Neural crest cell (in vitro differentiated cells): ENCODE measurements around the gene PEG3. TPM values are rescaled to one million over a fixed set of nuclear protein-coding genes. Genes with fewer than 3 reads are reported as not detected.

Source experiments
- DNase-seq: peaks from one replicate; pipeline ENCODE4 v3.0.0; 2021; ENCODE audit warnings: low read depth, mixed read lengths, low spot score
- H3K27ac Mint-ChIP-seq: one replicate; pipeline ENCODE4 v1.8.0; 2021; ENCODE audit warnings: mild to moderate bottlenecking, mixed read lengths; ENCODE audit not compliant: unreplicated experiment
- H3K27me3 Mint-ChIP-seq: 2 replicates; pipeline ENCODE4 v1.8.0; 2021; ENCODE audit warnings: low read depth, mild to moderate bottlenecking, mixed read lengths
- H3K36me3 Mint-ChIP-seq: 2 replicates; pipeline ENCODE4 v1.8.0; 2021; ENCODE audit warnings: low read depth, mild to moderate bottlenecking, mixed read lengths
- H3K4me1 Mint-ChIP-seq: 2 replicates; pipeline ENCODE4 v1.8.0; 2021; ENCODE audit warnings: mixed read lengths
- H3K4me3 Mint-ChIP-seq: one replicate; pipeline ENCODE4 v1.8.0; 2021; ENCODE audit warnings: mild to moderate bottlenecking, mixed read lengths
- H3K9me3 Mint-ChIP-seq: 2 replicates; pipeline ENCODE4 v1.8.0; 2021; ENCODE audit warnings: mixed read lengths
- total RNA-seq: library from RNA; stranded (reverse); gene quantifications from 2 replicates; pipeline ENCODE4 v1.2.1, GENCODE V29; 2021
- TF ChIP-seq, protein P1 (sequence below): fragments of 200-600 bp; sonication (generic); conservative IDR thresholded peaks from 2 replicates; pipeline ENCODE4 v1.5.0; 2021; ENCODE audit warnings: antibody characterized with exemption, mild to moderate bottlenecking

The PEG3 gene
- total RNA-seq, 1 donor from 2014 or later = not detected

- H3K27me3 Mint-ChIP-seq = no peaks in the 10 kb centered on the region
- H3K36me3 Mint-ChIP-seq = peaks cover 10% of the 10 kb centered on the region
- DNase-seq = no peak
- H3K9me3 Mint-ChIP-seq = peaks cover 27% of the 10 kb centered on the region
- H3K4me3 Mint-ChIP-seq = no peak overlapping the region
- no peaks in the 10 kb centered on the region for H3K4me1 Mint-ChIP-seq
- TF ChIP-seq, protein P1, sequence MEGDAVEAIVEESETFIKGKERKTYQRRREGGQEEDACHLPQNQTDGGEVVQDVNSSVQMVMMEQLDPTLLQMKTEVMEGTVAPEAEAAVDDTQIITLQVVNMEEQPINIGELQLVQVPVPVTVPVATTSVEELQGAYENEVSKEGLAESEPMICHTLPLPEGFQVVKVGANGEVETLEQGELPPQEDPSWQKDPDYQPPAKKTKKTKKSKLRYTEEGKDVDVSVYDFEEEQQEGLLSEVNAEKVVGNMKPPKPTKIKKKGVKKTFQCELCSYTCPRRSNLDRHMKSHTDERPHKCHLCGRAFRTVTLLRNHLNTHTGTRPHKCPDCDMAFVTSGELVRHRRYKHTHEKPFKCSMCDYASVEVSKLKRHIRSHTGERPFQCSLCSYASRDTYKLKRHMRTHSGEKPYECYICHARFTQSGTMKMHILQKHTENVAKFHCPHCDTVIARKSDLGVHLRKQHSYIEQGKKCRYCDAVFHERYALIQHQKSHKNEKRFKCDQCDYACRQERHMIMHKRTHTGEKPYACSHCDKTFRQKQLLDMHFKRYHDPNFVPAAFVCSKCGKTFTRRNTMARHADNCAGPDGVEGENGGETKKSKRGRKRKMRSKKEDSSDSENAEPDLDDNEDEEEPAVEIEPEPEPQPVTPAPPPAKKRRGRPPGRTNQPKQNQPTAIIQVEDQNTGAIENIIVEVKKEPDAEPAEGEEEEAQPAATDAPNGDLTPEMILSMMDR = no peak
- no peak overlapping the region for H3K27ac Mint-ChIP-seq
Observed at GRCh38 chr19:56848166-56848565, 7.6 kb upstream of the PEG3 start.

- no peaks in the 10 kb centered on the region for H3K4me1 Mint-ChIP-seq
- H3K36me3 Mint-ChIP-seq = peaks cover 13% of the 10 kb centered on the region
- H3K27ac Mint-ChIP-seq = no peak overlapping the region
- no peaks in the 10 kb centered on the region for H3K27me3 Mint-ChIP-seq
- no peak overlapping the region for H3K4me3 Mint-ChIP-seq
- H3K9me3 Mint-ChIP-seq = peaks cover 11% of the 10 kb centered on the region
- no peak for DNase-seq
- TF ChIP-seq, protein P1 = no peak
Observed at GRCh38 chr19:56842412-56842811, 1.9 kb upstream of the PEG3 start.

DNA sequence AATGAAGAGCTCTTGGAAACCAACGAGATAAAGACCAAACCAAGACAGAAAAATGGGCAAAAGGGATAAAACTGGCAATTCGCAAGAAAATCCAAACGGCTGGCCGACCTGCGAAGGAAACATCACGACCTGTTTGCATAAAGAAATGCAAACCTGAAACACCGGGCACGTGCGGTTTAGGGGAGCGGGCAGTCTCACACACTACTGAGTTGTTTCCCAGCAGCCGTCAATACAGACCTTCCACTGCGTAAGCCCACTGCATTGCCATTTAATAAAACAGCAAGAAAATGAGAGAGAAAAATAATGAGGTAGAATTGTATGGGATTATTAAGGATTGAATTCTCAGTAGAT is 642 bp upstream of the PEG3 start:
- no peak for DNase-seq
- H3K9me3 Mint-ChIP-seq = peaks cover 5% of the 10 kb centered on the region
- H3K27ac Mint-ChIP-seq = no peak overlapping the region
- H3K27me3 Mint-ChIP-seq = no peaks in the 10 kb centered on the region
- TF ChIP-seq, protein P1 = no peak
- no peaks in the 10 kb centered on the region for H3K4me1 Mint-ChIP-seq
- no peak overlapping the region for H3K4me3 Mint-ChIP-seq
- peaks cover 7% of the 10 kb centered on the region for H3K36me3 Mint-ChIP-seq

GRCh38 chr19:56839652-56840450 is 675 bp downstream of the PEG3 start:
- peaks cover 16% of the 10 kb centered on the region for H3K9me3 Mint-ChIP-seq
- no peak overlapping the region for H3K27ac Mint-ChIP-seq
- H3K36me3 Mint-ChIP-seq = peaks cover 14% of the 10 kb centered on the region
- TF ChIP-seq, protein P1 = no peak
- H3K27me3 Mint-ChIP-seq = no peaks in the 10 kb centered on the region
- no peaks in the 10 kb centered on the region for H3K4me1 Mint-ChIP-seq
- DNase-seq = no peak
- no peak overlapping the region for H3K4me3 Mint-ChIP-seq

- H3K9me3 Mint-ChIP-seq = peaks cover 20% of the 10 kb centered on the region
- no peaks in the 10 kb centered on the region for H3K27me3 Mint-ChIP-seq
Observed at GRCh38 chr19:56838909-56839651, 1.4 kb downstream of the PEG3 start.

More at GRCh38 chr19:56838909-56839651, 1.4 kb downstream of the PEG3 start:
- H3K27ac Mint-ChIP-seq = no peak overlapping the region
- no peak for DNase-seq
- no peak overlapping the region for H3K4me3 Mint-ChIP-seq
- peaks cover 17% of the 10 kb centered on the region for H3K36me3 Mint-ChIP-seq
- TF ChIP-seq, protein P1 = no peak
- no peaks in the 10 kb centered on the region for H3K4me1 Mint-ChIP-seq
